Upper lobe of left lung (tissue), 4 donors: ENCODE results near the gene CXCR6.

Experiments
- EP300 ChIP-seq, 4 donors: sonication (generic); formaldehyde crosslinking; IDR thresholded peaks; one replicate each; pipeline ENCODE4 v1.5.1; 2017; ENCODE audit warnings: antibody characterized with exemption in 4 of 4, control low read depth in 2 of 4
- POLR2A ChIP-seq, 4 donors: fragments of 450-650 bp; IDR thresholded peaks; one replicate each; pipeline ENCODE4 v1.5.1; 2016 to 2017; ENCODE audit warnings: antibody characterized with exemption in 4 of 4, mild to moderate bottlenecking in 2 of 4
- POLR2AphosphoS5 ChIP-seq, 2 donors: sonication (generic); formaldehyde crosslinking; IDR thresholded peaks; one replicate each; pipeline ENCODE4 v1.5.1; 2017; ENCODE audit warnings: antibody characterized with exemption in 2 of 2
- TF ChIP-seq, protein P1 (sequence below), 6 experiments: fragments of 450-650 bp in 4 of 6; fragments of 200-600 bp in 2 of 6; sonication (generic) in 2 of 6; IDR thresholded peaks; one replicate each; pipeline ENCODE4 v1.5.1; 2016 to 2019; ENCODE audit warnings: antibody characterized with exemption in 6 of 6

DNA sequence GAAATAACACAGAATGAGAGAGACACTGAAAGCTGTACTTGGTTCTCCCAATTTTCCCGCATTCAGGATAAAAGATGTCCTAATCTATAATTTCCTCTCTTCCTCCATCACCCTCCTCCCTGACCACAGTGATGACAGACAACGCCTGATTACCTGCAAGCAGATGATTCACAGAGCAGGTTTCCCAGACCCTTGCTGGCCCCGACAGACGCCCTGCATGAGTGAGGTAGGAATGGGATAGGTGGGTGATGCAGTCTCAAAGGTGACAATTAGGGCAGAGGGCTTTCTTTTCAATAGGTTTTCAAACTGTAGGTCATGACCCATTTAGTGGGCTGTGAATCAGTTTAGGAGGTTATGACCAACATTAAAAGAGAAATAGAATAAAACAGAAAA is 5.2 kb upstream of the CXCR6 start:
- TF ChIP-seq, protein P1, sequence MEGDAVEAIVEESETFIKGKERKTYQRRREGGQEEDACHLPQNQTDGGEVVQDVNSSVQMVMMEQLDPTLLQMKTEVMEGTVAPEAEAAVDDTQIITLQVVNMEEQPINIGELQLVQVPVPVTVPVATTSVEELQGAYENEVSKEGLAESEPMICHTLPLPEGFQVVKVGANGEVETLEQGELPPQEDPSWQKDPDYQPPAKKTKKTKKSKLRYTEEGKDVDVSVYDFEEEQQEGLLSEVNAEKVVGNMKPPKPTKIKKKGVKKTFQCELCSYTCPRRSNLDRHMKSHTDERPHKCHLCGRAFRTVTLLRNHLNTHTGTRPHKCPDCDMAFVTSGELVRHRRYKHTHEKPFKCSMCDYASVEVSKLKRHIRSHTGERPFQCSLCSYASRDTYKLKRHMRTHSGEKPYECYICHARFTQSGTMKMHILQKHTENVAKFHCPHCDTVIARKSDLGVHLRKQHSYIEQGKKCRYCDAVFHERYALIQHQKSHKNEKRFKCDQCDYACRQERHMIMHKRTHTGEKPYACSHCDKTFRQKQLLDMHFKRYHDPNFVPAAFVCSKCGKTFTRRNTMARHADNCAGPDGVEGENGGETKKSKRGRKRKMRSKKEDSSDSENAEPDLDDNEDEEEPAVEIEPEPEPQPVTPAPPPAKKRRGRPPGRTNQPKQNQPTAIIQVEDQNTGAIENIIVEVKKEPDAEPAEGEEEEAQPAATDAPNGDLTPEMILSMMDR (IDR thresholded peaks at IDR 0.05), result no peak
- TF ChIP-seq POLR2A (IDR thresholded peaks at IDR 0.05) (no peak), POLR2AphosphoS5 (IDR thresholded peaks at IDR 0.05) (no peak), EP300 (IDR thresholded peaks at IDR 0.05) (no peak)
